ENCODE measurements around the gene TACC2.
"Not testable (repeated sequence)": the region's sequence is repeated elsewhere in the genome, so short reads cannot be mapped to it uniquely, and the experiment has no call there.

The TACC2 gene

DNA sequence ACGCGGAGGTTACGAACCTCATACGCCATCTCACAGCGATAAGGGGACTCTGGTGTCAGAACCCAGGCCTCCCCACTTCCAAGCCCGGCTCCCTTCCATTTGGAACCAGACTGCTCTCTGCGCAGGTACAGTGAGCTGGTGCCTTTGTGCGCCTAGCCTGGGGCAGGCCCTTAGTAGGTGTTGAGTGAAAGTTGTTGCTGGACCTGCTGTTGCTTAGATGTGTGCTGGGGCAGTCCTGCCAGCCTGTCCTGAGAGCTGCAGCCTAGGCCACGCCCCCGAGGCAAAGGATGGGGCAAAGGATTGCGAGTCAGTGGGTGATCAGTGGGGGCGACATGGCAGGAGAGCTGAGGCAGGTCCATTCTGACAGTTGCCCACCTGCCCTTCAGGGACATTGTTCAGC, 209.7 kb downstream of the TACC2 start:
- no peak for DNase-seq

DNA sequence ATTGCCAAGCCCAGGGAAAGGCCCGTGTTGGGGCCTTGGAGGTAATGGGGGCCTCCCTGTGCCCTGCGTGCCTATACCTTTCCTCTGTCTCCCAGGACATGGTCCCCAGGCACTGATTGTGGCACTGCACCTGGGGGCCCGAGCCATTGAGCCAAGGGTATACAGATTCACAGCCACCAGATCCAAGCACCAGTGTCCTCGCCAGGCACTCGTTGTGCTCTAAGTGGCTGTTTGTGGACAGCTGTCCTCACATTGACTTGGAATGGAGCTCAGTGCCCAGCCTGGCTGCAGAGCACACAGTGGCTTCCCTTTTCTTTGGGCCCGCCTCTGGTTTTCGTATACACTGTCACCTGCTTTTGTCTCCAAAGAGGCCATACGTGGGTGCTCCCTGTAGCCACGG, 210.1 kb downstream of the TACC2 start:
- no peak for DNase-seq

- no peak for DNase-seq
Measured at GRCh38 chr10:122199689-122200088, 210.7 kb downstream of the TACC2 start.

DNA sequence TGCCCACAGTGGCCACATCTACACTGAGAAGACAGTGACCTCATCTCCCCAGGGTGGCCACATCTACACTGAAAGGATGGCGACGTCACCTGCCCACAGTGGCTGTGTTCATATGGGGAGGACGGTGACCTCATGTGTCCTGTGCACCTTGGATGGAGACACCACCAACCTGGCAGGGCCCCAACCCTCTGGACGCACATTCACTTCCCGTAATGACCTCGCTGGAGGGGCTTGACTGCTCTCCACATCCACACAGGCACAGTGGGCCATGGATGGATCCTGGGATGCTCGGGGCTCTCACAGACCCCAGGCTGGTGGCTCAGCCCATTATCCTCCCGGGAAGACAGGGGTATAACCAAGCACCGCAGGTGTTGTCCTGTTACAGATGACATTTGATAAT, 212.4 kb downstream of the TACC2 start:
- DNase-seq = no peak

- DNase-seq = not testable (repeated sequence)
Measured at GRCh38 chr10:122203180-122203579, 214.2 kb downstream of the TACC2 start.

GRCh38 chr10:122204691-122205489, 215.9 kb downstream of the TACC2 start:
- no peak for DNase-seq

GRCh38 chr10:122206471-122207065, 217.6 kb downstream of the TACC2 start:
- DNase-seq = no peak

DNA sequence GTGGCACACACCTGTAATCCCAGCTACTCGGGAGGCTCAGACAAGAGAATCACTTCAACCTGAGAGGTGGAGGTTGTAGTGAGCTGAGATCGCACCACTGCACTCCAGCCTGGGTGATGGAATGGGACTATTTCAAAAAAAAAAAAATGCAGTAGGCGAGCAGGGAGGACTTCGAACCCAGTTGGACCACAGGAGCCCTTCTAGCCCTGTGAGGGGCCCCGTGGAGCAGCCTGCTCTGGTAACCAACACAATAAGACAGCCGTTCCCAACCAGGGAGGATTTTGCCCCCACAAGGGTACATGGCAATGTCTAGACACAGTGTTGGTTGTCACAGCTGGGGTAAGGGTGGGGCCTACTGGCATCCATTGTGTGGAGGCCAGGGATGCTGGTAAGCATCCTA, 218.2 kb downstream of the TACC2 start:
- DNase-seq = no peak

- DNase-seq = no peak
Measured at GRCh38 chr10:122207596-122207995, 218.6 kb downstream of the TACC2 start.

GRCh38 chr10:122208571-122209430, 219.8 kb downstream of the TACC2 start:
- no peak for DNase-seq

DNA sequence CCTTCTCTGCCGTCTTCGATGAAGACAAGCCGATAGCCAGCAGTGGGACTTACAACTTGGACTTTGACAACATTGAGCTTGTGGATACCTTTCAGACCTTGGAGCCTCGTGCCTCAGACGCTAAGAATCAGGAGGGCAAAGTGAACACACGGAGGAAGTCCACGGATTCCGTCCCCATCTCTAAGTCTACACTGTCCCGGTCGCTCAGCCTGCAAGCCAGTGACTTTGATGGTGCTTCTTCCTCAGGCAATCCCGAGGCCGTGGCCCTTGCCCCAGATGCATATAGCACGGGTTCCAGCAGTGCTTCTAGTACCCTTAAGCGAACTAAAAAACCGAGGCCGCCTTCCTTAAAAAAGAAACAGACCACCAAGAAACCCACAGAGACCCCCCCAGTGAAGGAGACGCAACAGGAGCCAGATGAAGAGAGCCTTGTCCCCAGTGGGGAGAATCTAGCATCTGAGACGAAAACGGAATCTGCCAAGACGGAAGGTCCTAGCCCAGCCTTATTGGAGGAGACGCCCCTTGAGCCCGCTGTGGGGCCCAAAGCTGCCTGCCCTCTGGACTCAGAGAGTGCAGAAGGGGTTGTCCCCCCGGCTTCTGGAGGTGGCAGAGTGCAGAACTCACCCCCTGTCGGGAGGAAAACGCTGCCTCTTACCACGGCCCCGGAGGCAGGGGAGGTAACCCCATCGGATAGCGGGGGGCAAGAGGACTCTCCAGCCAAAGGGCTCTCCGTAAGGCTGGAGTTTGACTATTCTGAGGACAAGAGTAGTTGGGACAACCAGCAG, 221.7 kb downstream of the TACC2 start:
- DNase-seq = no peak

- DNase-seq = no peak
Measured at GRCh38 chr10:122213364-122213763, 224.4 kb downstream of the TACC2 start.

DNA sequence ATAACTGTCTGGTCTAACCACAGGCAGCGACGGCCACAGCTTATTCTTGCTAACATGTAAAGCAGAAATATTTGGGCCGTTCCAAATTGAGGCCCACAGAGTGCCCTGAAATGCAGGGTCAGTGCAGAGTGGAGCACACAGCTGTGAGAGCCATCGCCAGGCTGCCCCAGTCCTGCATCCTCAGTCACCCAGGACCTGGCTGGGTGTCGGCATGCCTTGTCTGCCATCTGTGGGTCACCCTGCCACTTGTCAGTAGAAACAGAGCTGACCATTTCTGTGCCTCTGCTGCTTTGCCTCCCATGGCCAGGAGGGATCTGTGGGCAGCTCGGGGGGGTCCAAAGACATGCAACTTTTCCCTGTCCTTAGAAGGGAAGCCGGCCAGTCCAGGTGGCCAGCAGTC, 224.8 kb downstream of the TACC2 start:
- no peak for DNase-seq

GRCh38 chr10:122216047-122216446, 227.1 kb downstream of the TACC2 start:
- DNase-seq = no peak

GRCh38 chr10:122219340-122219739, 230.4 kb downstream of the TACC2 start:
- no peak for DNase-seq

DNA sequence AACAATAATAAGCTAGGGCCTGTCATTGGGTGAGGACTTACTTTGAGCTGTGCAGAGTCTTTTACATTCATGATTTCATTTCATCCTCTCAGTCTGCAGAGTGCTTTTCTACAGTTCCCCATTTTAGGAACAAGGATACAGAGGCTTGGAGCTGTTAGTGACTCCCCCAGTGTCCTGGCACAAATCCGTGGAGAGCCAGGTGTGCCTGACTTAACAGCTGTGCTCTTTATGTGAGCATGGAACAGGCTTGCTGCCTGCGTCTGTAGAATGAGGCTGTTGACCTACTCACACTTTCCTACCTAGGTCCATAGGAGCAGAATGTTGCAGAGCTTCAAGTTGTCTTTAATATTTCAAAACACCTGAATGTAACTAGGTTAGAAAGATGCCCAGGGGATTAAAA, 231.8 kb downstream of the TACC2 start:
- DNase-seq = no peak

DNA sequence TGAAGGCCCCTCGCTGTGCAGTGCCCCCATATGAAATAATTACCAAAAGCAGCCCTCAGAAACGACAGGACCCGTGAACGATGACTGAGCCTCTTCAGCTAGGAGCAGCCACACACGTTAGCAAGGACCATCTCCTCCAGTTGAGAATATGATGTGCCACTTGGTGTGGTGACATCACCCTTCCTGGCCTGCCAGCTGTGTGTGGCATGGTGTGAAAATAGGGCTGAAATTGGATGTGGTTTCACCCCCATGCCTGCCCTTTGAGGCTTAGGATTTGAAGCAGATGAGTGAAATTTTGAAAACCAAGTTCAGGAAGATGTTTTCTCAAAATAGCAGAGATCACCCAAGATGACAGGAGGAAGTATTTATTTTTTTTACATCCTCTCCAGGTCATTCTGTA, 233.0 kb downstream of the TACC2 start:
- DNase-seq = no peak

GRCh38 chr10:122222638-122223037, 233.7 kb downstream of the TACC2 start:
- no peak for DNase-seq

- DNase-seq = no peak
Measured at GRCh38 chr10:122224159-122224558, 235.2 kb downstream of the TACC2 start.

- no peak for DNase-seq
Measured at GRCh38 chr10:122225330-122225729, 236.4 kb downstream of the TACC2 start.

- no peak for DNase-seq
Measured at GRCh38 chr10:122227754-122228153, 238.8 kb downstream of the TACC2 start.

DNA sequence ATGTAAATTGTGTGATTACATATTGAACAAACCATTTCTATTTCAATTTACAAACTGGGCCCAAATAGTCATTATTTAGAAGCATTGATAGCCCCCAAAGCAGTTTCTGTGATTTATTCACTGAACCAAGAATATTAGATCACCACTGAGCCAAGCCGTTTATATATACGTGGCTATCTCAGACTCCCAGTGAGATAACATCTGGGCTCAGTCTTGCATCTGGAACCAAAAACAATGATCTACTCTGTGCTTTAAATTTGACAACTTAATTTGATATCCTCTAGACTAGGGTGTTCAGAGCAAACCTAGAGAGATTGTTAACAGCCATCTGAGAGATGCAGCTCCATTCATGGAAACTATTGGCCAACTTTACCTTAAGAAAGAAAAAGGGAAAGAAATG, 240.7 kb downstream of the TACC2 start:
- no peak for DNase-seq

DNA sequence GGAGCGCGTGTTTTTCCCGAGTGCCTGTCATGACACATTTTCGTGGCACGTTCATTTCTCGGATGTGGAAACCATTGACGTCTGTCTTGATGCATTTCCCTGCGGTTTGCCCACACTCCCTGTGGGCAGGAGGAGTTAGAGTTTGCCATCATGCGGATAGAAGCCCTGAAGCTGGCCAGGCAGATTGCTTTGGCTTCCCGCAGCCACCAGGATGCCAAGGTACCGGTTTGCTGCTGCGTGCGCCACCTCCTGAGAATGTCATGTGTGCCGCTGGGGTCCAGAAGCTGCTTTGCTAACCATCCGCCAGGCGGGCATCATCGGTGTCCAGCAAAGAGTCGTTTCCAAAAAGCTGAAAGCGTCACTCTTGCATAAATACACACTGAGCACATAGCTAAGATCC, 241.3 kb downstream of the TACC2 start:
- DNase-seq = no peak

Data from RPMI8226 (cell line).